GM19193 (cell line): Measurements from ENCODE around the gene RAB23.

Experiments
- POLR2A ChIP-seq: IDR thresholded peaks from 4 replicates; pipeline ENCODE4 v1.6.1; 2011; ENCODE audit not compliant: insufficient read depth, insufficient read length; ENCODE audit errors: extremely low read depth

The RAB23 gene

DNA sequence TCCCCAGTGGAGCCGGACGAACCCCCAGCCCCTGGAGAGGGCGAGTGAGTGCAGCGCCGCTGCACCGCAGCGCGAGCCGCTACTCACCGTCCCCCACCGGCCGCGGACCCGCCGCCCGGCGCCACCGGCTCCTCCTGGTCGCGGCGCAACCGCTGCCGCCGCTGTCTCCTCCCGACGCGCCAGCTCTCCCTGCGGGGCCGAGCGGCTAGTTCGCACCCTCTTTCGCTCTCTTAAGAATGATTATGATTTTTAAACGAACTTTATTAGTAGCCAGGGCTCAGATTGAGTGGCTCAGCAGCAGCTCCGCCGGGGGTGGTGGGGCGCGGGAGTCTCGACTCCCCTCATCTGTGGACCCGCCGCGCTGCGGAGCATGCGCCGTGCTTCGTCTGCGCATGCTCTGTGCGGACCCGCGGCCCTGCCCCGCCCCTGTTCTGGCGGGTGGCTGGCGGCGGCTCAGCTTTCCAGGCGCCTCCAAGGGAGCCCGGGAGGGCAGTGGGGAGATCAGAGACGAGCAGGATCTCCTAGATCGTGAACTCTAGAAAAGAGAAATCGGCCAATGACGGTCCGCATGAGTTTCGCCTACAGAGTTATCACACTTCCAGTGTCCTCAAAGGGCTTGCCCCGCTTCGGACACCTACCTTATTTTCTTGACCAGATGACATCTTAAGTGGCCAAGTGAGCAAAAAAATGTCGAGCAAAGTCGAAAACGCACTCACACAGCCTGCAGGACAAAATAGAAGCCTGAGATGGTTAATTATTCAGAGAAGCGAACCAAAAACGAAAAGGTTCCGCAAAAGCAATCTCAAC lies at the start of gene RAB23:
RAB23 (minus strand) TSS at position 372 of the 807 bp plus-strand sequence. CDS start 11,927 bp downstream, outside the sequence.
- TF ChIP-seq POLR2A, result peak; percentile 68

GRCh38 chr6:57268294-57268640 lies 46.2 kb upstream of the RAB23 start:
- no peak for TF ChIP-seq POLR2A

GRCh38 chr6:57267586-57268293 lies 45.6 kb upstream of the RAB23 start:
- TF ChIP-seq POLR2A, result no peak

GRCh38 chr6:57265755-57266221 lies 43.7 kb upstream of the RAB23 start:
- no peak for TF ChIP-seq POLR2A

DNA sequence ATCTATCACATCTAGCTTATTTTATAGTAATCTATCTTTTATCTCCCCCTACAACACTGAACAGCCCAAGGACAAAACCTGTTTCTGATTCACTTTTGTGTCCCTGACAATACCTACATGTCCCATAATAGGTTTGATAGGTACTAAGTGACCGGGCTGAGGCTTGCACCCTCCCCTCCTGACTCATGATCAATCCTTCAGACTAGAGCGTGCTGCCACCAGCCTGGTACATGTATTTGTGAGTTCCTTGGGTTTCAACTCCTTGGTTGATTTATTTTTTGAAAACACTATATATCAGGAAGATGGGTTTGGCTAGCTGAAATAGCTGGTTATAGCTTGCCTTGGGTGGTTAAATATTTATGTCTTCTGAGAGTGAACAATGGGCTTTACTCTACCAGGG lies 41.6 kb upstream of the RAB23 start:
- TF ChIP-seq POLR2A, result no peak

DNA sequence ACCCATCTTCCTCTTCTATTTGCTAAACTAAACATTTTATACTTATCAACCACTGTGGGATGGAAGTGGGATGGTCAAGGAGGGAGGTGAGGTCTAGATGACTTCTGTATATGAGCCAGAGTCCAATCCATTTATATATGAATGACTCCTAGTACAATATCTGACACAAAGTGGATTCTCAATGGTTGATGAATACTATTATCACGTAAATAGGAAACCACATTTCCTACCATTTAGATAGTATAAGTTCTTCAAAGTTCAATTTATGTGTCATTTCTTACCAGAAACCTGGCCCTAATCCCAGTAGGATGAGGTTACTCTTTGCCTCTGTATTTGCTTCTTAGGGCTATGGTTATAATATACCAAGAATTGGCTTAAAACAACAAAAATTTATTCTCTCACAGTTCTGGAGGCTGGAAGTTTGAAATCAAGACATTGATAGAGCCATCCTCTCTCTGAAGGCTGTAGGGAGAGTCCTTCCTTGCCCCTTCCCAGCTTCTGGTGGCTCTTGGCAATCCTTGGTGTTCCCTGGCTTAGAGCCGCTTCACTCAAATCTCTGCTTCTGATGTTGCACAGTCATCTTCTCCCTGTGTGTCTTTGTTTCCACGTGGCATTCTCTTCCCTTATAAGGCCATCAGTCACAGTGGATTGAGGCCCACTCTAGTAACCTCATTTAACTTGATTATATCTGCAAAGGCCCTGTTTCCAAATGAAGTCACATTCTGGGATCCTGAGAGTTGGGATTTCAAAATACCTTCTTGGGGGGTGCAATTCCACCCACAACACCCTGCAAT lies 41.0 kb upstream of the RAB23 start:
- TF ChIP-seq POLR2A, result no peak

- TF ChIP-seq POLR2A, result no peak
Observed at GRCh38 chr6:57262488-57262887, 40.4 kb upstream of the RAB23 start.

- no peak for TF ChIP-seq POLR2A
Observed at GRCh38 chr6:57261926-57262325, 39.8 kb upstream of the RAB23 start.

- TF ChIP-seq POLR2A, result no peak
Observed at GRCh38 chr6:57259064-57259463, 37.0 kb upstream of the RAB23 start.

DNA sequence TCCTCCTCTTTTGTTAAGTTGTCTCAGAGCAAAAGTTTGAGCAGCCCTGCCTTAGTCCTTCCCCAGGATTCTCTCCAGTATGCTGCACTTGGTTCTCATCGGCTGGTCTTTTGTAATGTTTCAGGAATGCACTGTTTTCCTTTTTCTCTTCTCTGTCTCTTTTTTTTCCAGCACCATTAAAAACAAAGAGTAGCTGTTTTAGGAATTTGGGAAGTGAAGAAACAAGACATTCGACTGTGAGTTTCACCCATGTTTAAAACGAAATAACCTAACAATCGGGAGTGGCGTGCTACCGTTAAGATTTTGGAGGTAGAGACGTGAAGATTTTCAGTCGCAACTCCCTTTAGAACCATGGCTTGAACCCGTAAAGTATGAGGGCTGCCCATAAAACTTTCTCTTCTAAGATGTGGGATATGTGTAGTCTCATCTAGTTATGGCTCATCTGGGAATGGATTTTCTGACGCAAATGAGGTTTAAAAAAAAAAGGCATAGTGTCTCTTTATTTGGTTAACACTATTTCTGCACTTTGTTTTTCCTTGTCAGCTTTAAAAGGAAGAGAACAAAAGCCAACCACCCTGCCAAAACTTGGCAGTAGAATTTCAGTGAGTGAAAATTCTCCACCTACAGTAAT lies 35.9 kb upstream of the RAB23 start:
- TF ChIP-seq POLR2A, result no peak

GRCh38 chr6:57256541-57256940 lies 34.4 kb upstream of the RAB23 start:
- no peak for TF ChIP-seq POLR2A

- no peak for TF ChIP-seq POLR2A
Observed at GRCh38 chr6:57255451-57256169, 33.5 kb upstream of the RAB23 start.

GRCh38 chr6:57254055-57254717 lies 32.1 kb upstream of the RAB23 start:
- TF ChIP-seq POLR2A, result no peak

DNA sequence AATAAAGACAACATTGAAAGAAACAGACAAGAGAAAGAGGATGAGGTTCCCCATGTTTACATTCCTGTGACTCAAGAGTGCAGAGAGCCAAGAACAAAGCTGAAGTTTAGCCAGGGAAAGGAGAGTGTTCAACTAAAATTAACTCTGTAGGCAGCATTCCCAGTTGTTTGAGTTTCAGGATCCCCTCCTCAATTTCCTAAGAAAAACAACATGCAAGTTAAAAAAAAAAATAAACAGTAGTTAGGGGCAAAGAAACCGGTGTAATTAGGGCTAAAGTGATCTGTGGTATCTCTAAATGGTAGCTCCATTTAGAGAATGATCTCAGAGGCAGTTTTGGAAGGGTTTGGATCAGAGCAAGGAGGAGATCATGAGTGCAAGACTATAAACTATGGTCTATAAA lies 30.9 kb upstream of the RAB23 start:
- TF ChIP-seq POLR2A, result no peak
